Osteocyte (in vitro differentiated cells): Measurements from ENCODE around the gene HECW1. TPM values are rescaled to one million over a fixed set of nuclear protein-coding genes. Genes with fewer than 3 reads are reported as not detected.

Source experiments
- DNase-seq: peaks from one replicate; pipeline ENCODE4 v3.0.0; 2021; ENCODE audit warnings: mixed read lengths; ENCODE audit not compliant: unreplicated experiment; ENCODE audit errors: extremely low spot score
- H3K27ac Mint-ChIP-seq: one replicate; pipeline ENCODE4 v1.8.0; 2021; ENCODE audit warnings: mild to moderate bottlenecking, mixed read lengths; ENCODE audit not compliant: unreplicated experiment
- H3K27me3 Mint-ChIP-seq: one replicate; pipeline ENCODE4 v1.8.0; 2021; ENCODE audit warnings: mixed read lengths; ENCODE audit not compliant: unreplicated experiment
- H3K36me3 Mint-ChIP-seq: one replicate; pipeline ENCODE4 v1.8.0; 2021; ENCODE audit warnings: mixed read lengths; ENCODE audit not compliant: unreplicated experiment
- H3K4me1 Mint-ChIP-seq: one replicate; pipeline ENCODE4 v1.8.0; 2021; ENCODE audit warnings: mixed read lengths; ENCODE audit not compliant: unreplicated experiment
- H3K4me3 Mint-ChIP-seq: one replicate; pipeline ENCODE4 v1.8.0; 2021; ENCODE audit warnings: mild to moderate bottlenecking, moderate library complexity, mixed read lengths; ENCODE audit not compliant: unreplicated experiment
- H3K9me3 Mint-ChIP-seq: one replicate; pipeline ENCODE4 v1.8.0; 2021; ENCODE audit warnings: mixed read lengths; ENCODE audit not compliant: unreplicated experiment
- total RNA-seq: library from RNA; stranded (reverse); gene quantifications from 2 replicates; pipeline ENCODE4 v1.2.1, GENCODE V29; 2021
- TF ChIP-seq, protein P1 (sequence below): fragments of 200-600 bp; sonication (generic); IDR thresholded peaks from 2 replicates; pipeline ENCODE4 v1.5.0; 2021; ENCODE audit warnings: antibody characterized with exemption, mild to moderate bottlenecking, moderate library complexity

The HECW1 gene
- total RNA-seq, 1 donor from 2014 or later: 0.16 TPM

DNA sequence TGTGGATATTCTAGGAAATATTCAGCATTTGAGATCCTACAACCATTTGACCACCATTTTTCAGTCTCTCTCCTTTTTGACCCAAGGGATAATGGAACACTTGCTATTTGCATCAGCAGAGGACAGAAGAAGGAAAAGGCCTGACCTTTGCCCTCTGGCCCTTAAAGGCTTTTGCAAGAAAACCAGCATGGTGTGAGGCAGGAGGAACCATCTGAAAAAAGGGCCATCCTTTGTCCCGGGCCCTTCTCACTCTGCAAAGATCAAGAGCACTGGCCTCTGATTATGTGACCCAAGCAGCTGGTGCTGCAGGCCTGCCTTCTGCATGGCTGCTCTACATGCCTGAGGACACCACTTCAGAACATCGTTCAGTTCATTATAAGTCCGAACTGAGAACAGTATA, 337.1 kb downstream of the HECW1 start:
- Mint-ChIP-seq H3K4me1 (no peaks in the 10 kb centered on the region), H3K4me3 (no peak overlapping the region), H3K27me3 (peaks cover 30% of the 10 kb centered on the region), H3K9me3 (no peaks in the 10 kb centered on the region), H3K36me3 (no peaks in the 10 kb centered on the region), H3K27ac (no peak overlapping the region)
- no peak for DNase-seq
- TF ChIP-seq, protein P1, sequence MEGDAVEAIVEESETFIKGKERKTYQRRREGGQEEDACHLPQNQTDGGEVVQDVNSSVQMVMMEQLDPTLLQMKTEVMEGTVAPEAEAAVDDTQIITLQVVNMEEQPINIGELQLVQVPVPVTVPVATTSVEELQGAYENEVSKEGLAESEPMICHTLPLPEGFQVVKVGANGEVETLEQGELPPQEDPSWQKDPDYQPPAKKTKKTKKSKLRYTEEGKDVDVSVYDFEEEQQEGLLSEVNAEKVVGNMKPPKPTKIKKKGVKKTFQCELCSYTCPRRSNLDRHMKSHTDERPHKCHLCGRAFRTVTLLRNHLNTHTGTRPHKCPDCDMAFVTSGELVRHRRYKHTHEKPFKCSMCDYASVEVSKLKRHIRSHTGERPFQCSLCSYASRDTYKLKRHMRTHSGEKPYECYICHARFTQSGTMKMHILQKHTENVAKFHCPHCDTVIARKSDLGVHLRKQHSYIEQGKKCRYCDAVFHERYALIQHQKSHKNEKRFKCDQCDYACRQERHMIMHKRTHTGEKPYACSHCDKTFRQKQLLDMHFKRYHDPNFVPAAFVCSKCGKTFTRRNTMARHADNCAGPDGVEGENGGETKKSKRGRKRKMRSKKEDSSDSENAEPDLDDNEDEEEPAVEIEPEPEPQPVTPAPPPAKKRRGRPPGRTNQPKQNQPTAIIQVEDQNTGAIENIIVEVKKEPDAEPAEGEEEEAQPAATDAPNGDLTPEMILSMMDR: no peak

DNA sequence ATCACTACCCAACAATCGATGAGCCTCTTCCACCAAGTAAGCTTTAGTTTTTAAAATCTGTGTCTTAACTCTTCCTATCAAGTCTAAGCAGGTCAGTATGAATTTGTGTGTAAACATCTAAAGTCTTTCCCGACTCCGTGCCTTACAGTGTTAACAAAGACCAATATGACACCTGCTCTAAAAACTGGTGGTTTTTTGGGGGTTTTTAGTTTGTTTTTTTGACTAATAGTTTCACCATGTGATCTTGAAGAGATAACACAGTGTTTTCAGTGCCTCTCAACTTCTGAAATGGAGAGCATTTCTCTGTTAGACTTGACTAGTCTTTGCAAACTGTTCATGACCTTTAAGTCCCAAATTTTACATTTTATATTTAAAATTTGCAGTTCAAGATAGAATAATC, 338.4 kb downstream of the HECW1 start:
- no peak overlapping the region for H3K27ac Mint-ChIP-seq
- no peaks in the 10 kb centered on the region for H3K9me3 Mint-ChIP-seq
- no peak overlapping the region for H3K4me3 Mint-ChIP-seq
- H3K36me3 Mint-ChIP-seq: no peaks in the 10 kb centered on the region
- peaks cover 6% of the 10 kb centered on the region for H3K4me1 Mint-ChIP-seq
- peaks cover 37% of the 10 kb centered on the region for H3K27me3 Mint-ChIP-seq
- TF ChIP-seq, protein P1: no peak
- no peak for DNase-seq

DNA sequence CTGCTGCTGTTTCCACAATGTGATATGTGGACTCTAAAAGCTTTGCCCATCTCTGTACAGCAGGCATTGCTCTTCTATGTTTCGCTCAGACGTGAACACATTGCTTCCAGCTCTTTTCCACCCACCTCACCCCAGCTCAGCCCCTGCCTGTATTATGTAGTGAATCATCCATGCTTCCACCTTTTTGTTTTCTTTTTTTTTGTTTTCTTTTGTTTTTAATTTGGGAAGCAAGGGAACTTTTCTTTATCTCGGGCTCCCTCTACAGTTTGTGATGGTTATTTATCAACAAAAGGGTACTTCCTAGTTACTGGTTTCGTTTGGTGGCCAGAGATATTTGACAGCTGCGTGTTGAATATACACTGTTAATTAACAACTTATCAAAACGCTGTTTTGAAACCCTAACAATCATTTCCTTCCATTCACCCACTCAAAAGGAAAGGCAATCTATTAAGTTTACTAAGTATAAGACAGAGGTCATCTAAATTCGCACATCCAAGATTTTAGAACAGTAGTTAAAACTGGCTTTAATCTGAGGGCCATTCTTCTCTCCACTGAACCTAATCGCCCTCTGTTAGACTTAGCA, 342.6 kb downstream of the HECW1 start:
- Mint-ChIP-seq H3K4me3 (peak overlapping the region; percentile 53), H3K27ac (no peak overlapping the region), H3K36me3 (no peaks in the 10 kb centered on the region), H3K9me3 (no peaks in the 10 kb centered on the region), H3K4me1 (peaks cover 6% of the 10 kb centered on the region), H3K27me3 (peaks cover 48% of the 10 kb centered on the region)
- TF ChIP-seq, protein P1: peak; percentile 68
- no peak for DNase-seq

DNA sequence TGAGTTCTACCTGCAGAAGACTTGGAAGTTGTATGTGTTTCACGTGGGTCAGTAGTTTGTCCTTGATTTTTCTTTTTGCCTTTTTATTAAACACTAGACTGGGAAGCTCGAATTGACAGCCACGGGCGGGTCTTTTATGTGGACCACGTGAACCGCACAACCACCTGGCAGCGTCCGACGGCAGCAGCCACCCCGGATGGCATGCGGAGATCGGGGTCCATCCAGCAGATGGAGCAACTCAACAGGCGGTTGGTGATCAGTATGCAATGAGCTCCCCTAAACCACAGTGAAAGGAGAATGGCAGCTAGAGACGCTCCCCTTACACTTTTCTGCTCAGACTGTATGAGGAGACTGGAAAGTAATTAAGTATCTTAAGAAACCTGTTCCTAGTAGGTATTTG, 343.8 kb downstream of the HECW1 start:
- TF ChIP-seq, protein P1: peak; percentile 22
- Mint-ChIP-seq H3K4me3 (no peak overlapping the region), H3K27ac (no peak overlapping the region), H3K36me3 (no peaks in the 10 kb centered on the region), H3K9me3 (no peaks in the 10 kb centered on the region), H3K4me1 (peaks cover 6% of the 10 kb centered on the region), H3K27me3 (peaks cover 45% of the 10 kb centered on the region)
- DNase-seq: no peak

DNA sequence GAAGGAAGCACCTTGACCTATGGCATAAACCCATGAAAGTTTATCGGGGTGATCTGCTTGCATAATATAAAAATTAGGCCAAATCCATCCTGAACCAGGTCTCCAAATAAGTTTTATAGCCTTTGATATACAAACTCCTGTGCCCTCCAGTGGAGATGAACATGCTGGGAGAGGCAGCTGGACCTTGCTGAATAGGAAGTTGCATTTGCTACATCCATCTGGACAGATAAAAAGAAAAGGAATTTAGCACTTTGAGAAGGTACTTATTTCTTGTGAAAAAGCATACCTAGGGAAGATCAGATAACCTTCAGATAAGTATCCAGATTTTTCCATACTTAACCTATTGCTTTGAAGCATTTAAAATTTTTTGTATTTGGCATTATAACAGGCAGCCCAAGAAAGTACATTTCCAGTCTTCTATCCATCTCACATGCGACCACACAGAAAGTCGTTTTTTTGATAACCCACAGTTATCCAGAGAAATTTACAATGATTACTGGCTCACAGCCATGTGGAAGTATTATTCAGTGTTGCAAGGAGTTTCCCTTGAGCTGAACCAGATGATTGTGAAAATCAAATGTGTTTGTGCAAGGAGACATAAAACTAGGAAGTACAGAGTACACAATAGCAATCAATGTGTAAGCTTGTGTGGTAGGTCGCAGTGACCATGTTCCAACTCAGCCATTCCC, 346.0 kb downstream of the HECW1 start:
- Mint-ChIP-seq H3K27ac (no peak overlapping the region), H3K36me3 (no peaks in the 10 kb centered on the region), H3K9me3 (no peaks in the 10 kb centered on the region), H3K4me1 (peaks cover 6% of the 10 kb centered on the region), H3K27me3 (peaks cover 43% of the 10 kb centered on the region), H3K4me3 (no peak overlapping the region)
- DNase-seq: no peak
- TF ChIP-seq, protein P1: no peak
